PFSK-1 (cell line): ENCODE data around the gene TEX22.

Experiments used
- FOXP2 ChIP-seq: optimal IDR thresholded peaks from 2 replicates; pipeline ENCODE3; 2011; ENCODE audit warnings: borderline replicate concordance, control low read depth, inconsistent platforms; ENCODE audit not compliant: insufficient read depth; ENCODE audit errors: extremely low read length, extremely low read depth
- POLR2AphosphoS5 ChIP-seq: IDR thresholded peaks from 2 replicates; pipeline ENCODE4 v1.6.1; 2012; ENCODE audit warnings: low read depth, mild to moderate bottlenecking, control low read depth, low read length, moderate library complexity
- SIN3A ChIP-seq: IDR thresholded peaks from 2 replicates; pipeline ENCODE4 v1.6.1; 2012; ENCODE audit warnings: mild to moderate bottlenecking, low read length, moderate library complexity, borderline replicate concordance; ENCODE audit not compliant: insufficient read depth
- TAF1 ChIP-seq: IDR thresholded peaks from 2 replicates; pipeline ENCODE4 v1.6.1; 2012; ENCODE audit warnings: low read length, control low read depth, borderline replicate concordance; ENCODE audit not compliant: insufficient read depth
- TF ChIP-seq, protein P1 (sequence below), 2 experiments: IDR thresholded peaks; 2 replicates each; pipeline versions ENCODE4 v1.6.1 to v1.8.0; 2011 to 2012; ENCODE audit warnings: low read depth in 2 of 2, low read length in 2 of 2, control low read depth in 1 of 2, inconsistent platforms in 1 of 2, mild to moderate bottlenecking in 1 of 2, moderate library complexity in 1 of 2; ENCODE audit not compliant: insufficient read depth in 1 of 2

DNA sequence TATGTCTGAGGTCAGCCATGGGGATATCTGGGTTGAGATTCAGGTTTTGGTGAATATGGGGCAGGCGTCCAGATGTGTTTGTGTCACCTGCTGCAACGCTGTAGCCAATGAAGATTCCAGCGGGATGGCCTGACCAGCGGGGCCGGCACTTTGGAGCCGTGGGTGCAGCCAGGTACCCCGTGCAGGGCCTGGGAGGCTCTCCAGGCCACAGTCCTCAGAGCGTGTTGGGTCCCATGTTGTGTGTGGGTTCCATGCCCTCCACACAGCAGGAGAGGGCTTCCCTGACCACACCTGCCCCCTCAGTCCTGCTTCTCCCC, 2.8 kb upstream of the TEX22 start:
- TF ChIP-seq POLR2AphosphoS5 (no peak), SIN3A (no peak), TAF1 (no peak), FOXP2 (no peak)
- TF ChIP-seq, protein P1, sequence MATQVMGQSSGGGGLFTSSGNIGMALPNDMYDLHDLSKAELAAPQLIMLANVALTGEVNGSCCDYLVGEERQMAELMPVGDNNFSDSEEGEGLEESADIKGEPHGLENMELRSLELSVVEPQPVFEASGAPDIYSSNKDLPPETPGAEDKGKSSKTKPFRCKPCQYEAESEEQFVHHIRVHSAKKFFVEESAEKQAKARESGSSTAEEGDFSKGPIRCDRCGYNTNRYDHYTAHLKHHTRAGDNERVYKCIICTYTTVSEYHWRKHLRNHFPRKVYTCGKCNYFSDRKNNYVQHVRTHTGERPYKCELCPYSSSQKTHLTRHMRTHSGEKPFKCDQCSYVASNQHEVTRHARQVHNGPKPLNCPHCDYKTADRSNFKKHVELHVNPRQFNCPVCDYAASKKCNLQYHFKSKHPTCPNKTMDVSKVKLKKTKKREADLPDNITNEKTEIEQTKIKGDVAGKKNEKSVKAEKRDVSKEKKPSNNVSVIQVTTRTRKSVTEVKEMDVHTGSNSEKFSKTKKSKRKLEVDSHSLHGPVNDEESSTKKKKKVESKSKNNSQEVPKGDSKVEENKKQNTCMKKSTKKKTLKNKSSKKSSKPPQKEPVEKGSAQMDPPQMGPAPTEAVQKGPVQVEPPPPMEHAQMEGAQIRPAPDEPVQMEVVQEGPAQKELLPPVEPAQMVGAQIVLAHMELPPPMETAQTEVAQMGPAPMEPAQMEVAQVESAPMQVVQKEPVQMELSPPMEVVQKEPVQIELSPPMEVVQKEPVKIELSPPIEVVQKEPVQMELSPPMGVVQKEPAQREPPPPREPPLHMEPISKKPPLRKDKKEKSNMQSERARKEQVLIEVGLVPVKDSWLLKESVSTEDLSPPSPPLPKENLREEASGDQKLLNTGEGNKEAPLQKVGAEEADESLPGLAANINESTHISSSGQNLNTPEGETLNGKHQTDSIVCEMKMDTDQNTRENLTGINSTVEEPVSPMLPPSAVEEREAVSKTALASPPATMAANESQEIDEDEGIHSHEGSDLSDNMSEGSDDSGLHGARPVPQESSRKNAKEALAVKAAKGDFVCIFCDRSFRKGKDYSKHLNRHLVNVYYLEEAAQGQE (IDR thresholded peaks at IDR 0.05; ENCODE audit: insufficient read depth in 1 of 2, low read depth in 2 of 2, low read length in 2 of 2) = no peak
